ENCODE data around the gene ETFBKMT.
"Not testable (repeated sequence)": the region's sequence is repeated elsewhere in the genome, so short reads cannot be mapped to it uniquely, and the experiment has no call there.

The ETFBKMT gene

GRCh38 chr12:31655208-31655607 is 4.3 kb upstream of the ETFBKMT start:
- no peaks in the 10 kb centered on the region for H3K36me3 ChIP-seq (ENCODE audit: control insufficient read depth, insufficient read depth, low read length)
- H3K9me3 ChIP-seq (ENCODE audit: control insufficient read depth, low read length): no peaks in the 10 kb centered on the region
- H3K4me1 ChIP-seq (ENCODE audit: control insufficient read depth, insufficient read depth, low read length, poor library complexity, severe bottlenecking): no peaks in the 10 kb centered on the region
- no peak overlapping the region for H3K27ac ChIP-seq (ENCODE audit: insufficient read depth, low read length, poor library complexity, severe bottlenecking)
- DNase-seq: no peak
- no peaks in the 10 kb centered on the region for H3K27me3 ChIP-seq (replicated peaks; ENCODE audit: control insufficient read depth, insufficient read depth, low read length, poor library complexity, severe bottlenecking)
- H3K4me3 ChIP-seq (ENCODE audit: insufficient read depth, low read depth, low read length, poor library complexity, severe bottlenecking): no peak overlapping the region

GRCh38 chr12:31655792-31656191 is 3.7 kb upstream of the ETFBKMT start:
- H3K4me1 ChIP-seq (ENCODE audit: control insufficient read depth, insufficient read depth, low read length, poor library complexity, severe bottlenecking): no peaks in the 10 kb centered on the region
- no peaks in the 10 kb centered on the region for H3K9me3 ChIP-seq (ENCODE audit: control insufficient read depth, low read length)
- no peak overlapping the region for H3K27ac ChIP-seq (ENCODE audit: insufficient read depth, low read length, poor library complexity, severe bottlenecking)
- H3K36me3 ChIP-seq (ENCODE audit: control insufficient read depth, insufficient read depth, low read length): no peaks in the 10 kb centered on the region
- DNase-seq: no peak
- H3K27me3 ChIP-seq (replicated peaks; ENCODE audit: control insufficient read depth, insufficient read depth, low read length, poor library complexity, severe bottlenecking): no peaks in the 10 kb centered on the region
- no peak overlapping the region for H3K4me3 ChIP-seq (ENCODE audit: insufficient read depth, low read depth, low read length, poor library complexity, severe bottlenecking)

- H3K4me1 ChIP-seq (ENCODE audit: control insufficient read depth, insufficient read depth, low read length, poor library complexity, severe bottlenecking): no peaks in the 10 kb centered on the region
- DNase-seq: no peak
- H3K27ac ChIP-seq (ENCODE audit: insufficient read depth, low read length, poor library complexity, severe bottlenecking): peak overlapping the region; percentile 93
- H3K4me3 ChIP-seq (ENCODE audit: insufficient read depth, low read depth, low read length, poor library complexity, severe bottlenecking): peak overlapping the region; percentile 71
- no peaks in the 10 kb centered on the region for H3K9me3 ChIP-seq (ENCODE audit: control insufficient read depth, low read length)
- no peaks in the 10 kb centered on the region for H3K27me3 ChIP-seq (replicated peaks; ENCODE audit: control insufficient read depth, insufficient read depth, low read length, poor library complexity, severe bottlenecking)
- no peaks in the 10 kb centered on the region for H3K36me3 ChIP-seq (ENCODE audit: control insufficient read depth, insufficient read depth, low read length)
Measured at GRCh38 chr12:31658471-31659086, 909 bp upstream of the ETFBKMT start.

GRCh38 chr12:31662176-31662849 is 2.8 kb downstream of the ETFBKMT start:
- Histone ChIP-seq H3K4me1 (ENCODE audit: control insufficient read depth, insufficient read depth, low read length, poor library complexity, severe bottlenecking) (no peaks in the 10 kb centered on the region), H3K36me3 (ENCODE audit: control insufficient read depth, insufficient read depth, low read length) (no peaks in the 10 kb centered on the region), H3K27ac (ENCODE audit: insufficient read depth, low read length, poor library complexity, severe bottlenecking) (no peak overlapping the region), H3K27me3 (replicated peaks; ENCODE audit: control insufficient read depth, insufficient read depth, low read length, poor library complexity, severe bottlenecking) (no peaks in the 10 kb centered on the region), H3K9me3 (ENCODE audit: control insufficient read depth, low read length) (no peaks in the 10 kb centered on the region), H3K4me3 (ENCODE audit: insufficient read depth, low read depth, low read length, poor library complexity, severe bottlenecking) (no peak overlapping the region)
- DNase-seq: no peak

- Histone ChIP-seq H3K27me3 (replicated peaks; ENCODE audit: control insufficient read depth, insufficient read depth, low read length, poor library complexity, severe bottlenecking) (no peaks in the 10 kb centered on the region), H3K4me3 (ENCODE audit: insufficient read depth, low read depth, low read length, poor library complexity, severe bottlenecking) (no peak overlapping the region), H3K27ac (ENCODE audit: insufficient read depth, low read length, poor library complexity, severe bottlenecking) (no peak overlapping the region), H3K36me3 (ENCODE audit: control insufficient read depth, insufficient read depth, low read length) (no peaks in the 10 kb centered on the region), H3K4me1 (ENCODE audit: control insufficient read depth, insufficient read depth, low read length, poor library complexity, severe bottlenecking) (no peaks in the 10 kb centered on the region), H3K9me3 (ENCODE audit: control insufficient read depth, low read length) (no peaks in the 10 kb centered on the region)
- DNase-seq: no peak
Measured at GRCh38 chr12:31663576-31663975, 4.1 kb downstream of the ETFBKMT start.

GRCh38 chr12:31664038-31664437 is 4.5 kb downstream of the ETFBKMT start:
- no peaks in the 10 kb centered on the region for H3K36me3 ChIP-seq (ENCODE audit: control insufficient read depth, insufficient read depth, low read length)
- H3K4me3 ChIP-seq (ENCODE audit: insufficient read depth, low read depth, low read length, poor library complexity, severe bottlenecking): no peak overlapping the region
- H3K9me3 ChIP-seq (ENCODE audit: control insufficient read depth, low read length): no peaks in the 10 kb centered on the region
- no peaks in the 10 kb centered on the region for H3K4me1 ChIP-seq (ENCODE audit: control insufficient read depth, insufficient read depth, low read length, poor library complexity, severe bottlenecking)
- no peak for DNase-seq
- H3K27me3 ChIP-seq (replicated peaks; ENCODE audit: control insufficient read depth, insufficient read depth, low read length, poor library complexity, severe bottlenecking): no peaks in the 10 kb centered on the region
- H3K27ac ChIP-seq (ENCODE audit: insufficient read depth, low read length, poor library complexity, severe bottlenecking): no peak overlapping the region

- no peaks in the 10 kb centered on the region for H3K36me3 ChIP-seq (ENCODE audit: control insufficient read depth, insufficient read depth, low read length)
- no peaks in the 10 kb centered on the region for H3K27me3 ChIP-seq (replicated peaks; ENCODE audit: control insufficient read depth, insufficient read depth, low read length, poor library complexity, severe bottlenecking)
- no peaks in the 10 kb centered on the region for H3K9me3 ChIP-seq (ENCODE audit: control insufficient read depth, low read length)
- no peaks in the 10 kb centered on the region for H3K4me1 ChIP-seq (ENCODE audit: control insufficient read depth, insufficient read depth, low read length, poor library complexity, severe bottlenecking)
- H3K27ac ChIP-seq (ENCODE audit: insufficient read depth, low read length, poor library complexity, severe bottlenecking): no peak overlapping the region
- no peak overlapping the region for H3K4me3 ChIP-seq (ENCODE audit: insufficient read depth, low read depth, low read length, poor library complexity, severe bottlenecking)
- DNase-seq: no peak
Measured at GRCh38 chr12:31669020-31669419, 9.5 kb downstream of the ETFBKMT start.

- not testable (repeated sequence) for H3K27me3 ChIP-seq (replicated peaks; ENCODE audit: control insufficient read depth, insufficient read depth, low read length, poor library complexity, severe bottlenecking); H3K4me3 ChIP-seq (ENCODE audit: insufficient read depth, low read depth, low read length, poor library complexity, severe bottlenecking); H3K4me1 ChIP-seq (ENCODE audit: control insufficient read depth, insufficient read depth, low read length, poor library complexity, severe bottlenecking); H3K27ac ChIP-seq (ENCODE audit: insufficient read depth, low read length, poor library complexity, severe bottlenecking); H3K9me3 ChIP-seq (ENCODE audit: control insufficient read depth, low read length); H3K36me3 ChIP-seq (ENCODE audit: control insufficient read depth, insufficient read depth, low read length); DNase-seq
Measured at GRCh38 chr12:31669582-31669981, 10.1 kb downstream of the ETFBKMT start.

- Histone ChIP-seq H3K9me3 (ENCODE audit: control insufficient read depth, low read length) (no peaks in the 10 kb centered on the region), H3K36me3 (ENCODE audit: control insufficient read depth, insufficient read depth, low read length) (no peaks in the 10 kb centered on the region), H3K4me3 (ENCODE audit: insufficient read depth, low read depth, low read length, poor library complexity, severe bottlenecking) (no peak overlapping the region), H3K4me1 (ENCODE audit: control insufficient read depth, insufficient read depth, low read length, poor library complexity, severe bottlenecking) (no peaks in the 10 kb centered on the region), H3K27ac (ENCODE audit: insufficient read depth, low read length, poor library complexity, severe bottlenecking) (no peak overlapping the region), H3K27me3 (replicated peaks; ENCODE audit: control insufficient read depth, insufficient read depth, low read length, poor library complexity, severe bottlenecking) (no peaks in the 10 kb centered on the region)
- no peak for DNase-seq
Measured at GRCh38 chr12:31672521-31672920, 13.0 kb downstream of the ETFBKMT start.

- Histone ChIP-seq H3K27ac (ENCODE audit: insufficient read depth, low read length, poor library complexity, severe bottlenecking) (no peak overlapping the region), H3K4me1 (ENCODE audit: control insufficient read depth, insufficient read depth, low read length, poor library complexity, severe bottlenecking) (peaks cover 9% of the 10 kb centered on the region), H3K4me3 (ENCODE audit: insufficient read depth, low read depth, low read length, poor library complexity, severe bottlenecking) (no peak overlapping the region), H3K9me3 (ENCODE audit: control insufficient read depth, low read length) (no peaks in the 10 kb centered on the region), H3K27me3 (replicated peaks; ENCODE audit: control insufficient read depth, insufficient read depth, low read length, poor library complexity, severe bottlenecking) (no peaks in the 10 kb centered on the region), H3K36me3 (ENCODE audit: control insufficient read depth, insufficient read depth, low read length) (peaks cover 2% of the 10 kb centered on the region)
- DNase-seq: peak; percentile 42 to 54 (median 46)
Measured at GRCh38 chr12:31682136-31682962, 22.9 kb downstream of the ETFBKMT start.

Measured in effector memory CD4-positive, alpha-beta T cell (primary cell).